OCI-LY3 (cell line): ENCODE results near the gene RSRC2.

Experiments used
- CTCF ChIP-seq: fragments of 200-600, 300-600 bp; sonication (generic); IDR thresholded peaks from 2 replicates; pipeline ENCODE4 v1.5.1; 2014; ENCODE audit warnings: antibody characterized with exemption, low read length, low read depth
- EZH2phosphoT487 ChIP-seq: fragments of 200-600 bp; shearing (Covaris generic); IDR thresholded peaks from 2 replicates; pipeline ENCODE4 v1.6.1; 2018; ENCODE audit warnings: antibody characterized with exemption, mixed run types, low read depth

DNA sequence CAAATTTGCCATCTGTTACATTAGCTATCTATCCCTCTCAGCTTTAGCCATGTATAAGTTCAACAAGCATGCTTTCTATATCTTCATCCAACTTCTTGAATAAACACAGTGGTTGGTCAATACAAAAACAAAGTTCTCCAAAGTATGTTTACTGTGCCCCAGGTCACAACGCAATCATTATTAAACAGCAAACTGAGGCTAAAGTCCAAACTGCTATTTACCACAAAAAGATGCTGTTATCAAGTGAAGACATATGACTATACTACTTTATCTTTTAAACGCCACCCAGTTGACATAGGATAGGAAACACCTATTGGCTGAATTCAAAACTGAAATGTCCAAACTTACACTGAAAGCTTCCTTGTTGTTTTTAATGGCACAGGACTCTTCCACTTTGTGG, 37.7 kb downstream of the RSRC2 start:
- TF ChIP-seq CTCF (no peak), EZH2phosphoT487 (no peak)
